Activated naive CD8-positive, alpha-beta T cell treated with anti-CD3 and anti-CD28 coated beads, Interleukin-2, amount 10 ng/mL, durations not matched to agents 7 days and 5 days (primary cell): ENCODE results near the gene HTR7. TPM values are rescaled to one million over a fixed set of nuclear protein-coding genes. Genes with fewer than 3 reads are reported as not detected.

Experiments
- ATAC-seq: fragments of 150-1000 bp; cut with Tn5 transposase; one replicate; pipeline ENCODE4 v1.10.0; 2021; ENCODE audit warnings: low read depth, moderate library complexity
- POLR2A ChIA-PET: fragments of 350-600 bp; sonication (Branson Sonifier 250); formaldehyde crosslinking; loops from one replicate; lab custom pipeline; 2021; ENCODE audit warnings: antibody characterized with exemption; lab: Charles Lee
- DNase-seq: peaks from one replicate; pipeline ENCODE4 v3.0.0; 2021
- H3K27ac Mint-ChIP-seq: one replicate; pipeline ENCODE4 v1.8.0; 2022; ENCODE audit warnings: mild to moderate bottlenecking, mixed read lengths
- H3K27me3 Mint-ChIP-seq: one replicate; pipeline ENCODE4 v1.8.0; 2022; ENCODE audit warnings: mild to moderate bottlenecking, moderate library complexity, mixed read lengths
- H3K36me3 Mint-ChIP-seq: one replicate; pipeline ENCODE4 v1.8.0; 2021; ENCODE audit warnings: mild to moderate bottlenecking, mixed read lengths
- H3K4me1 Mint-ChIP-seq: one replicate; pipeline ENCODE4 v1.8.0; 2021; ENCODE audit warnings: mixed read lengths
- H3K4me3 Mint-ChIP-seq: one replicate; pipeline ENCODE4 v1.8.0; 2022; ENCODE audit warnings: mild to moderate bottlenecking, moderate library complexity, mixed read lengths
- H3K9me3 Mint-ChIP-seq: one replicate; pipeline ENCODE4 v1.8.0; 2021; ENCODE audit warnings: mixed read lengths
- total RNA-seq, 2 experiments: library from RNA; stranded (reverse); gene quantifications; one replicate each; pipeline ENCODE4 v1.2.3, GENCODE V29; 2021

HTR7 gene
- total RNA-seq, 2 experiments from 2014 or later, result 0.14 TPM; not detected in 1

DNA sequence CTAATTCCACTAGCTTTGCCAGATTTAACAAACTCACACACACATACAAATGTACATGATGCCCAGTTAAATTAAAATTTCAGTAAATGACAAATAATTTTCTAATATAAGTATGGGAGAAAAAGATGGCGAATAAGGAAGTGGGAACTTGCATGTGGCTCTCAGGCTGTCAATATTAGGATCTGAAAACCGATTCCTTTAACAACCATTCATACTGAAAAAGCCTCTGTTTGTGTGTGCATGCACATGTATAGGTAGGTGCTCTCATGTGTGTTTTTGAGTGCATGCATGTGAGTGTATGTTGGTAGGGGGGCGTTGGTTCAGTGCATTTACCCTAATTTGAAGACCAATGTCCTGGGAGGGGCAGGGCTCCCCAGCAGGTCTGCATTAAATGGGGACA lies 125.3 kb downstream of the HTR7 start:
- ATAC-seq (no peak), DNase-seq (no peak)
- POLR2A ChIA-PET, result no interaction called here
- Mint-ChIP-seq H3K27ac (no peak overlapping the region), H3K9me3 (no peaks in the 10 kb centered on the region), H3K4me1 (no peaks in the 10 kb centered on the region), H3K4me3 (no peak overlapping the region), H3K36me3 (no peaks in the 10 kb centered on the region), H3K27me3 (peaks cover 8% of the 10 kb centered on the region)

DNA sequence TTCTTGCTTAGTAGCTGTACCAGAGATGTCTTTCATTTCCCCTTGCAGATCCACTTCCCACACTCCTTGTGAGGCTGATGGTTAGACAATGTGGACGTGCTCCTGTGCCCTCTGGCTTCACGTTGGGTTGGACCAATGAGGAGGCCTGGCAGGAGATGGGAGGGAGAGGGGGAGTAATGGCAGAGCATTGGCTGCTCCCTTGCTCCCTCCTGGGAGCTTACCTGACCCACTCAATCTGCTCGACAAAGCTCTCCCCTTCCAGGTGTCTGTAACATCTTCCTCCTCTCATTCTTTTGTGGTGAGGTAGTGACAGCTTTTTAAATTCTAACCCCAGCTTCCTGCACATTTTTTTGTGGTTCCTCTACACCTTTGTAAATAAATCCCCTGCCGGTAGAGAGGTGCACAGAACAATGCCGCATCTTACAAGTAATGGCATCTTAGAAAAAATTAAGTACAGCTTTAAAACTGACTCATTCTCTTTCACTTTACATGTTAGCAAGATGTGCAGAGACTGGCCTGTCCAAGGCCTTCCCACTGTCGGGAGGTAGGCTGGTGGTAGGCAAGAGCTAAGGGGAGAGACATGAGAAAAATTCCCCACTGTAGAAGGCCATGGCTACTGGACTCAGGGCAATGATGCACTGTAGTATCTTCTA lies 134.3 kb downstream of the HTR7 start:
- DNase-seq, result no peak
- POLR2A ChIA-PET, result no interaction called here
- Mint-ChIP-seq H3K36me3 (no peaks in the 10 kb centered on the region), H3K27me3 (peaks cover 6% of the 10 kb centered on the region), H3K4me3 (no peak overlapping the region), H3K4me1 (peaks cover 8% of the 10 kb centered on the region), H3K27ac (no peak overlapping the region), H3K9me3 (no peaks in the 10 kb centered on the region)
- peak; percentile 67 for ATAC-seq

DNA sequence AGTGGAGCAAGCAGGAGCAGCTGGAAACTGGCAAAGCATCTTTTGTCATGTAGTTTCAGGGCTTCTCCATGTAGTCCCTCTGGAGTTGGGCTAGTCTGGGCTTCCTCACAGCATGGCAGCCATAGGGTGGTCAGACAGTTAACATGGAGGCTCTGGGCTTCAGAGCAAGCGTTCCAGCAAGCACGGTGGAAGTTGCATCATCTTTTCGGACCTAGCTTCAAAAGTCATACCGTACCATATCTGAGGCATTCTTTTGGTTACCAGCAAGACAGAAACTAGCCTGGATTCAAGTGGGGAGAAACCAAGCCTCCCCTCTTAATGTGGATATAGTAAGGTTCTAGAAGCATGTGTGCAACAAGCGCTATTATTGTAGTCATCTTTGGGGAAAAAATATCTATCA lies 135.0 kb downstream of the HTR7 start:
- no peak overlapping the region for H3K4me3 Mint-ChIP-seq
- POLR2A ChIA-PET, result no interaction called here
- no peak overlapping the region for H3K27ac Mint-ChIP-seq
- DNase-seq (no peak), ATAC-seq (no peak)
- H3K27me3 Mint-ChIP-seq, result peaks cover 4% of the 10 kb centered on the region
- no peaks in the 10 kb centered on the region for H3K36me3 Mint-ChIP-seq
- no peaks in the 10 kb centered on the region for H3K9me3 Mint-ChIP-seq
- peaks cover 8% of the 10 kb centered on the region for H3K4me1 Mint-ChIP-seq

DNA sequence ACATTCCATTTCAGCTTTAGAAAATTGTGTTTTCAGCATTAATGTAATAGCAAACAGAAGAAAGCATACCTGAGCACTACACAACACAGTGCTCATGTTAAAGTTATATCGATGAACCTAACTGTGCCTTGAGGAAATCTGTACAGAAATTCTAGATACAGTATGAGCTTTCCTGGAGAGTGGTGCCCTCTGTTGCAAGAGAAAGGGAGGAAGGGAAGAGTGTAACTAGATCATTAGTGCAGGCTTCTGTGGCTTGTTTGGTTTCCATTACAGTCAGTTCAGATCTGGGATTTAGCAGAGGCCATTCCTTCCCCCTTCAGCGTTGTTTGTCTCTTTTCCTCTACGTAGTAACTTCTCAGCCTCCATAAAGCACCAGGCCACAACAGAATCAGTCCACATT lies 139.7 kb downstream of the HTR7 start:
- Mint-ChIP-seq H3K4me1 (peaks cover 1% of the 10 kb centered on the region), H3K4me3 (no peak overlapping the region), H3K36me3 (no peaks in the 10 kb centered on the region), H3K9me3 (no peaks in the 10 kb centered on the region), H3K27me3 (no peaks in the 10 kb centered on the region), H3K27ac (no peak overlapping the region)
- POLR2A ChIA-PET, result no interaction called here
- no peak for ATAC-seq
- no peak for DNase-seq

DNA sequence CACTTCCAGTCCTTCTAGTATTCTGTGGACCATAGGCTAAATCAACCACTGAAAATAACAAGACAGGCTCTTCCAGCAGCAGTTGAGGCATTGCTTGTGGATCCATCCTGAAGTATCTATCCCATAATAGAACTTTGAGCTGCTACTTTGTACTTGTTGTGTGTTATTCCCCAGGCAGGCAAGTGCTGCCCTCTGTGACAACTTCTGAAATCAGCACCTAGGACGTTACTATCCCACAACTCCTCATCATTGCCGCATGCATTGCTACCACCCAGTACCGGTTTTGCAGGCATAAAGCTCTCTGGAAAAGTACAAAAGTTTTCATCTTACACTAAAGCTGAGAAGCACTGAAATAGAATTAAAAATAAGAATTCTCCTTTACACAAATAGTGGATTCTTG lies 145.3 kb downstream of the HTR7 start:
- DNase-seq (no peak), ATAC-seq (no peak)
- Mint-ChIP-seq H3K27me3 (peaks cover 10% of the 10 kb centered on the region), H3K36me3 (no peaks in the 10 kb centered on the region), H3K27ac (no peak overlapping the region), H3K9me3 (no peaks in the 10 kb centered on the region), H3K4me3 (no peak overlapping the region), H3K4me1 (no peaks in the 10 kb centered on the region)
- POLR2A ChIA-PET, result no interaction called here

DNA sequence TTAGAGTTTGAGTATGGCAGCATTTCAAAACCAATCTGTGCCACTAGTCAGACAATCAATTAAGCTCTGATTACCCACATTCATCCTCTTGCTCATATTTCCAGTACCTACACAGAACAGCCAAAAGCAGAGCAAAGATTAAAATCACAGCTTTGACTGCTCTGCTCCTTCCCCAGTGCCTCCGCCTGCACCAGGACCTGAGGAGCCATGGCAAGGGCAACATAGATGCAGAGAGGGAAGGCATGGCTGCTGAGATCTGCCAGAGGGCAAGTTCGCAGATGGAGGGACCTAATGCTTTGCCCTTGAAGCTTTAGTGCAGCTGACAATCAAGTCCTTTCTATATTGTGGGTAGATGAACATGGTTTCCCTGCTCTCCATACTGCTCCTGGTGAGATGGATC lies 148.1 kb downstream of the HTR7 start:
- no peak for DNase-seq
- POLR2A ChIA-PET, result no interaction called here
- H3K27ac Mint-ChIP-seq, result no peak overlapping the region

DNA sequence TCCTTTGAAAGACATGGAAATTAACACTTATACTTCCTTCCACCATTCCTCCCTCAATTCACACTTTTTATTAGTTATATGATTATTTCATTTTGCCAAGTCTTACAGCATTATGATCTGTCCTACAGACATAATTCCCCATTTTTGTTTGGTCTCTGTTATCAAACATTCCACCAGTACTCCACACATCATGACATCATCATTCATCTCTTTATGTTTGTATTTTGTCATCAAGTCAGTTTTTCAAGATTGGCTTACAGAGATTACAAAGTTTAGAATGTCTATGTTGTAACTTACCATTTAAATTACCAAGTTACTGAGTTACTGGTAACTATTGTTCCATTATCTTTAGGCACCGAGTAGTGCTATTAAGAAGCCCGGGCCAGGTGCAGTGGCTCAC lies 150.2 kb downstream of the HTR7 start:
- H3K9me3 Mint-ChIP-seq, result no peaks in the 10 kb centered on the region
- H3K27me3 Mint-ChIP-seq, result peaks cover 10% of the 10 kb centered on the region
- DNase-seq (no peak), ATAC-seq (no peak)
- no peak overlapping the region for H3K4me3 Mint-ChIP-seq
- H3K4me1 Mint-ChIP-seq, result no peaks in the 10 kb centered on the region
- H3K36me3 Mint-ChIP-seq, result no peaks in the 10 kb centered on the region
- H3K27ac Mint-ChIP-seq, result no peak overlapping the region
- POLR2A ChIA-PET, result no interaction called here

More for the DNA sequence above, 148.1 kb downstream of the HTR7 start:
- H3K4me3 Mint-ChIP-seq, result no peak overlapping the region
- H3K4me1 Mint-ChIP-seq, result no peaks in the 10 kb centered on the region
- H3K9me3 Mint-ChIP-seq, result no peaks in the 10 kb centered on the region
- H3K36me3 Mint-ChIP-seq, result no peaks in the 10 kb centered on the region
- H3K27me3 Mint-ChIP-seq, result peaks cover 10% of the 10 kb centered on the region
- ATAC-seq, result no peak

DNA sequence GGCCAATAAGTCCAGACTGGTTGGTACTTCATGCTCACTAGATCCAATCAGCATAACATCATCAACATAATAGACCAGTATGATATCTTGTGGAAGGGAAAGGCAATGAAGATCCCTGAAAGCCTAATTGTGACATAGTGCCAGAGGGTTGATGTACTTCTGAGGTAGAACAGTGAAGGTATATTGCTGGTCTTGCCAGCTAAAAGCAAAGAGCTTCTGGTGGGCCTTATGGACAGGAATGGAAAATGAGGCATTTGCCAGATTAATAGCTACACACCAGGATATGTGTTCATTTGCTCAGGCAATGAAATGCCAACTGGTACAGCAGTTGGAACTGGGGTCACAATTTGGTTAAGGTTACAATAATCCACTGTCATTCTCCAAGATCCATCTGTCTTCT lies 156.4 kb downstream of the HTR7 start:
- H3K4me1 Mint-ChIP-seq, result no peaks in the 10 kb centered on the region
- no peak overlapping the region for H3K27ac Mint-ChIP-seq
- no peaks in the 10 kb centered on the region for H3K36me3 Mint-ChIP-seq
- H3K27me3 Mint-ChIP-seq, result peaks cover 2% of the 10 kb centered on the region
- POLR2A ChIA-PET, result no interaction called here
- DNase-seq, result no peak
- H3K4me3 Mint-ChIP-seq, result no peak overlapping the region
- no peaks in the 10 kb centered on the region for H3K9me3 Mint-ChIP-seq
- ATAC-seq, result no peak

DNA sequence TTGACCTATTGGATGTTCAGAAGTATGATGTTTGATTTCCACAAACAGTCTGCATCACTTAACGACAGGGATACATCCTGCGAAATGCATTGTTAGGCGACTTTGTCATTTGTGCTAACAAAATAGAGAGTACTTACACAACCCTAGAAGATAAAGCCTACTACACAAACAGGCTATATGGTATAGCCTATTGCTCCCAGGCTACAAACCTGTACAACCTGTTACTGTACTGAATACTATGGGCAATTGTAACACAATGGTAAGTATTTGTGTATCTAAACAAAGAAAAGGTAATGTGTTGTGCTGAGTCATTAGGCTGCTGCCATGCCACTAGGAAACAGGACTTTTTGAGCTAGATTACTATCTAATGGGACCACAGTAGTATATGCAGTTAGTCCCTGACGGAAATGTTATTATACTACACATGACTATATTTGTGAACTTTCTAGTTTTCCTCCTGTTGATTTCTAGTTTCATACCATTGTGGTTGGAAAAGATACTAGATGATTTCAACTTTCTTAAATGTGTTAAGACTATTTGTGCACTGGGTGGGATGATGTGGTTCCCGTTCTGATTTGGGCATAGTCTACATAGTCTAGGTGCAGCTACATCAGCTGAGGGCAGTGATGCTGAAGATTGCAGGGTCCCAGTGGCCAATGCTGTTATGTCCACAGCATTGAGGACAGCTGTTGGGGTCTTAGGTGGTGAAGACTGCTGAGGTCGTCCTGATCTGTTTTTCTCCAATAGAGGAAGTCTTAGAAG lies 161.7 kb downstream of the HTR7 start:
- ATAC-seq (no peak), DNase-seq (no peak)
- H3K4me1 Mint-ChIP-seq, result no peaks in the 10 kb centered on the region
- peaks cover 9% of the 10 kb centered on the region for H3K27me3 Mint-ChIP-seq
- no peaks in the 10 kb centered on the region for H3K36me3 Mint-ChIP-seq
- no peaks in the 10 kb centered on the region for H3K9me3 Mint-ChIP-seq
- no peak overlapping the region for H3K27ac Mint-ChIP-seq
- no peak overlapping the region for H3K4me3 Mint-ChIP-seq
- POLR2A ChIA-PET, result no interaction called here

Other genes starting within 250 kb of the HTR7 start
- 10 to 100 TPM; 36.5 to 41.4 TPM for gene RPP30, start 13.9 kb upstream of the HTR7 start, total RNA-seq
- not detected for gene ANKRD1, start 63.0 kb upstream of the HTR7 start, total RNA-seq